Psoas muscle (tissue), 8 donors: ENCODE results near the gene PAFAH1B1. TPM values are rescaled to one million over a fixed set of nuclear protein-coding genes. Genes with fewer than 3 reads are reported as not detected.
"Not testable (repeated sequence)": the region's sequence is repeated elsewhere in the genome, so short reads cannot be mapped to it uniquely, and the experiment has no call there.

ENCODE experiments used
- ATAC-seq, 4 donors: fragments of 200-7000 bp; cut with Tn5 transposase; one replicate each; pipeline ENCODE4 v1.9.1; 2020; ENCODE audit warnings: moderate library complexity in 3 of 4, mild to moderate bottlenecking in 2 of 4
- DNase-seq, 2 donors: peaks; one replicate each; pipeline ENCODE4 v3.0.0-alpha.2; 2020
- H3K27ac ChIP-seq: fragments of 200-600 bp; one replicate; pipeline ENCODE4 v1.8.0; 2022
- H3K27me3 ChIP-seq, 3 donors: fragments of 200-600 bp in 1 of 3; one replicate each; pipeline versions ENCODE4 v1.6.1 to v1.8.0; 2013 to 2022; ENCODE audit warnings: low read length in 2 of 3, mild to moderate bottlenecking in 2 of 3, moderate library complexity in 1 of 3; ENCODE audit not compliant: insufficient read depth in 3 of 3
- H3K36me3 ChIP-seq, 2 donors: fragments of 200-600 bp in 1 of 2; one replicate each; pipeline versions ENCODE4 v1.6.1 to v1.8.0; 2013 to 2022; ENCODE audit warnings: low read depth in 1 of 2, mild to moderate bottlenecking in 1 of 2, moderate library complexity in 1 of 2; ENCODE audit not compliant: insufficient read depth in 1 of 2
- H3K4me1 ChIP-seq: fragments of 200-600 bp; one replicate; pipeline ENCODE4 v1.8.0; 2022
- H3K4me3 ChIP-seq: fragments of 200-600 bp; one replicate; pipeline ENCODE4 v1.8.0; 2022; ENCODE audit warnings: mild to moderate bottlenecking
- H3K9me3 ChIP-seq: fragments of 200-600 bp; one replicate; pipeline ENCODE4 v1.8.0; 2022
- CTCF ChIP-seq: fragments of 200-600 bp; IDR thresholded peaks from one replicate; pipeline ENCODE4 v1.8.0; 2022; ENCODE audit warnings: antibody characterized with exemption
- WGBS, 3 donors: extraction: QIAGEN DNeasy Blood & Tissue Kit; methylation state at CpG; one replicate each; pipeline versions ENCODE4 v1.1.6 to v1.1.7; 2013; 5-methylcytosine and 5-hydroxymethylcytosine counted together
- intact Hi-C, 2 donors: fragments of 100-400 bp; cut with DNase I; formaldehyde crosslinking; loops; one replicate each; pipeline versions ENCODE4 v1.11.0 to v1.14.2; 2022
- polyA plus RNA-seq, 3 donors: library from polyadenylated mRNA; stranded (reverse); fragments of 200-250 nt; gene quantifications; one replicate each; pipeline ENCODE4 v1.2.3, GENCODE V29; 2013
- total RNA-seq, 4 donors: library from RNA; stranded (reverse); fragmentation: NEBNext Ultra II Directional in 2 of 4; extraction: Animal tissue kit (Norgen Biotek cat#: 25700) in 2 of 4; gene quantifications; one replicate each; pipeline versions ENCODE4 v1.2.1 to v1.2.4, GENCODE V29; 2021 to 2023
- donor health status: healthy with polysubstance abuse.
- donor health status: DM: no; HTN: no; CAD: no; lungs with moderate emphysema.
- donor health status: Bipolar disorder and iron deficiency.
- donor health status: healthy.
- donor health status: DM: yes; HTN: yes; CAD: no.
- donor health status: DM: no; HTN: no; CAD: no.
- donor health status: DM: no; HTN: no; CAD: no.
- donor health status: DM: yes; HTN: yes; CAD: no.

The PAFAH1B1 gene
- total and polyA plus RNA-seq, 7 donors: 43.8 to 168 (median 141) TPM

GRCh38 chr17:2649191-2649590, 55.7 kb downstream of the PAFAH1B1 start:
- H3K9me3 ChIP-seq: no peaks in the 10 kb centered on the region
- no peak overlapping the region for H3K4me3 ChIP-seq
- 94 to 98% (median 95%) methylated on average over 11 of the region's 11 CpGs for WGBS, 3 donors
- H3K27ac ChIP-seq: no peak overlapping the region
- no peaks in the 10 kb centered on the region for H3K27me3 ChIP-seq
- ATAC-seq (peak in 1 of 4 donors; percentile 4), DNase-seq (no peak)
- peaks cover 3 to 24% of the 10 kb centered on the region in 2 donors for H3K36me3 ChIP-seq
- no peak for TF ChIP-seq CTCF
- intact Hi-C loops: no loop called here
- peaks cover 13% of the 10 kb centered on the region for H3K4me1 ChIP-seq

- not testable (repeated sequence) for H3K27ac ChIP-seq, H3K27me3 ChIP-seq, DNase-seq, ATAC-seq, H3K36me3 ChIP-seq, H3K4me3 ChIP-seq, H3K9me3 ChIP-seq
- H3K4me1 ChIP-seq: peaks cover 20% of the 10 kb centered on the region
- intact Hi-C loops: loop anchor here in 1 of 2 donors (10.0 kb wide), 1 partner anchor 48 kb away; no protein-coding TSS in a partner anchor
- 87 to 91% (median 89%) methylated on average over 3 of the region's 3 CpGs for WGBS, 3 donors
Measured at GRCh38 chr17:2652911-2653310, 59.5 kb downstream of the PAFAH1B1 start.

GRCh38 chr17:2655546-2655945, 62.1 kb downstream of the PAFAH1B1 start:
- Histone ChIP-seq H3K4me3 (no peak overlapping the region), H3K27me3 (no peaks in the 10 kb centered on the region), H3K4me1 (peaks cover 19% of the 10 kb centered on the region), H3K9me3 (no peaks in the 10 kb centered on the region), H3K27ac (no peak overlapping the region), H3K36me3 (peaks cover 0 to 5% of the 10 kb centered on the region in 2 donors)
- no peak for TF ChIP-seq CTCF
- no peak for DNase-seq
- ATAC-seq: no peak
- intact Hi-C loops: loop anchor here in 1 of 2 donors (10.0 kb wide), 1 partner anchor 51 kb away; no protein-coding TSS in a partner anchor
- WGBS, 3 donors: 53 to 67% (median 61%) methylated on average over 7 of the region's 7 CpGs

GRCh38 chr17:2656283-2656682, 62.8 kb downstream of the PAFAH1B1 start:
- peaks cover 0 to 5% of the 10 kb centered on the region in 2 donors for H3K36me3 ChIP-seq
- no peak overlapping the region for H3K4me3 ChIP-seq
- peak; percentile 43 to 77 (median 62) for ATAC-seq
- H3K9me3 ChIP-seq: no peaks in the 10 kb centered on the region
- intact Hi-C loops: loop anchor here in 1 of 2 donors (10.0 kb wide), 1 partner anchor 51 kb away; no protein-coding TSS in a partner anchor
- peaks cover 13% of the 10 kb centered on the region for H3K4me1 ChIP-seq
- no peak for TF ChIP-seq CTCF
- DNase-seq: no peak
- peak overlapping the region; percentile 42 for H3K27ac ChIP-seq
- H3K27me3 ChIP-seq: no peaks in the 10 kb centered on the region
- 0 to 19% (median 0%) methylated on average over 1 of the region's 1 CpG for WGBS, 3 donors

- peaks cover 0 to 10% of the 10 kb centered on the region in 2 donors for H3K36me3 ChIP-seq
- intact Hi-C loops: loop anchor here in 1 of 2 donors (10.0 kb wide), 1 partner anchor 55 kb away; no protein-coding TSS in a partner anchor
- WGBS, 3 donors: 30 to 38% (median 33%) methylated on average over 7 to 8 of the region's 8 CpGs
- ATAC-seq (peak; percentile 52 to 68 (median 60)), DNase-seq (peak; percentile 32 to 61)
- H3K27ac ChIP-seq, H3K9me3 ChIP-seq, H3K4me3 ChIP-seq, H3K27me3 ChIP-seq: not testable (repeated sequence)
- H3K4me1 ChIP-seq: peaks cover 13% of the 10 kb centered on the region
Measured at GRCh38 chr17:2659337-2659736, 65.9 kb downstream of the PAFAH1B1 start.

- intact Hi-C loops: loop anchor here in 1 of 2 donors (10.0 kb wide), 1 partner anchor 46 kb away; no protein-coding TSS in a partner anchor
Measured at GRCh38 chr17:2660410-2660809, 67.0 kb downstream of the PAFAH1B1 start.

More at GRCh38 chr17:2660410-2660809, 67.0 kb downstream of the PAFAH1B1 start:
- H3K27me3 ChIP-seq, H3K4me3 ChIP-seq, ATAC-seq, H3K9me3 ChIP-seq, H3K27ac ChIP-seq, DNase-seq: not testable (repeated sequence)
- peaks cover 0 to 10% of the 10 kb centered on the region in 2 donors for H3K36me3 ChIP-seq
- H3K4me1 ChIP-seq: peaks cover 13% of the 10 kb centered on the region
- WGBS, 3 donors: 96 to 98% (median 97%) methylated on average over 4 of the region's 4 CpGs
